ENCODE results near the gene TNFRSF19. TPM values are rescaled to one million over a fixed set of nuclear protein-coding genes. Genes with fewer than 3 reads are reported as not detected.

Gene TNFRSF19
- total and polyA plus RNA-seq, 8 donors: 1.2 to 14.0 (median 2.7) TPM; not detected in 1

- H3K36me3 ChIP-seq: no peaks in the 10 kb centered on the region
- intact Hi-C loops (cut with DNase I; ENCODE audit: low total_unique reads): no loop called here
- H3K9me3 ChIP-seq: no peaks in the 10 kb centered on the region
- no peak for DNase-seq
- no peak for TF ChIP-seq EP300 (IDR thresholded peaks at IDR 0.05)
- no peak for TF ChIP-seq POLR2A (IDR thresholded peaks at IDR 0.05)
- 8 to 20% (median 11%) methylated on average over 3 of the region's 3 CpGs for WGBS, 5 donors
- no peaks in the 10 kb centered on the region for H3K27me3 ChIP-seq
- peak overlapping the region in 4 of 5 donors; percentile 5 to 55 (median 38) for H3K27ac ChIP-seq
- H3K4me1 ChIP-seq: peaks cover 26 to 39% (median 33%) of the 10 kb centered on the region in 4 donors
- H3K4me3 ChIP-seq: peak overlapping the region in 2 of 4 donors; percentile 6 to 29
These were observed 39.8 kb downstream of the TNFRSF19 start for GRCh38 chr13:23609874-23610576.

- intact Hi-C loops (cut with DNase I; ENCODE audit: low total_unique reads): no loop called here
- H3K4me1 ChIP-seq: peaks cover 26 to 39% (median 33%) of the 10 kb centered on the region in 4 donors
- TF ChIP-seq POLR2AphosphoS5 (IDR thresholded peaks at IDR 0.05) (no peak), EP300 (IDR thresholded peaks at IDR 0.05) (no peak), POLR2A (IDR thresholded peaks at IDR 0.05) (no peak), CTCF (IDR thresholded peaks at IDR 0.05) (no peak)
- peak overlapping the region in 1 of 5 donors; percentile 25 for H3K27ac ChIP-seq
- 47 to 68% (median 58%) methylated on average over 2 of the region's 2 CpGs for WGBS, 5 donors
- H3K36me3 ChIP-seq: peaks cover 0 to 4% (median 0%) of the 10 kb centered on the region in 4 donors
- H3K4me3 ChIP-seq: no peak overlapping the region
- H3K27me3 ChIP-seq: no peaks in the 10 kb centered on the region
- no peaks in the 10 kb centered on the region for H3K9me3 ChIP-seq
- peak in 1 of 2 donors; percentile 62 for DNase-seq
These were observed 40.8 kb downstream of the TNFRSF19 start for GRCh38 chr13:23610966-23611491.

GRCh38 chr13:23612182-23612581 lies 42.0 kb downstream of the TNFRSF19 start:
- DNase-seq: no peak
- Histone ChIP-seq H3K9me3 (no peaks in the 10 kb centered on the region), H3K27ac (no peak overlapping the region), H3K4me1 (peaks cover 26 to 41% (median 33%) of the 10 kb centered on the region in 4 donors), H3K4me3 (no peak overlapping the region), H3K27me3 (no peaks in the 10 kb centered on the region), H3K36me3 (peaks cover 0 to 8% (median 0%) of the 10 kb centered on the region in 4 donors)
- intact Hi-C loops (cut with DNase I; ENCODE audit: low total_unique reads): no loop called here
- WGBS, 5 donors: 87 to 97% (median 88%) methylated on average over 1 of the region's 1 CpG
- TF ChIP-seq POLR2AphosphoS5 (IDR thresholded peaks at IDR 0.05) (no peak), POLR2A (IDR thresholded peaks at IDR 0.05) (no peak), EP300 (IDR thresholded peaks at IDR 0.05) (no peak), CTCF (IDR thresholded peaks at IDR 0.05) (no peak)

GRCh38 chr13:23612731-23613130 lies 42.5 kb downstream of the TNFRSF19 start:
- Histone ChIP-seq H3K4me3 (no peak overlapping the region), H3K27me3 (no peaks in the 10 kb centered on the region), H3K4me1 (peaks cover 26 to 45% (median 32%) of the 10 kb centered on the region in 4 donors), H3K27ac (no peak overlapping the region), H3K9me3 (no peaks in the 10 kb centered on the region), H3K36me3 (peaks cover 0 to 8% (median 0%) of the 10 kb centered on the region in 4 donors)
- 94 to 98% (median 95%) methylated on average over 2 of the region's 2 CpGs for WGBS, 5 donors
- TF ChIP-seq CTCF (IDR thresholded peaks at IDR 0.05) (no peak), POLR2A (IDR thresholded peaks at IDR 0.05) (no peak), POLR2AphosphoS5 (IDR thresholded peaks at IDR 0.05) (no peak), EP300 (IDR thresholded peaks at IDR 0.05) (no peak)
- intact Hi-C loops (cut with DNase I; ENCODE audit: low total_unique reads): no loop called here
- DNase-seq: no peak

All from stomach (tissue), 9 donors.